ENCODE measurements around the gene ZDHHC11B.
"Not testable (repeated sequence)": the region's sequence is repeated elsewhere in the genome, so short reads cannot be mapped to it uniquely, and the experiment has no call there.

Gene ZDHHC11B

DNA sequence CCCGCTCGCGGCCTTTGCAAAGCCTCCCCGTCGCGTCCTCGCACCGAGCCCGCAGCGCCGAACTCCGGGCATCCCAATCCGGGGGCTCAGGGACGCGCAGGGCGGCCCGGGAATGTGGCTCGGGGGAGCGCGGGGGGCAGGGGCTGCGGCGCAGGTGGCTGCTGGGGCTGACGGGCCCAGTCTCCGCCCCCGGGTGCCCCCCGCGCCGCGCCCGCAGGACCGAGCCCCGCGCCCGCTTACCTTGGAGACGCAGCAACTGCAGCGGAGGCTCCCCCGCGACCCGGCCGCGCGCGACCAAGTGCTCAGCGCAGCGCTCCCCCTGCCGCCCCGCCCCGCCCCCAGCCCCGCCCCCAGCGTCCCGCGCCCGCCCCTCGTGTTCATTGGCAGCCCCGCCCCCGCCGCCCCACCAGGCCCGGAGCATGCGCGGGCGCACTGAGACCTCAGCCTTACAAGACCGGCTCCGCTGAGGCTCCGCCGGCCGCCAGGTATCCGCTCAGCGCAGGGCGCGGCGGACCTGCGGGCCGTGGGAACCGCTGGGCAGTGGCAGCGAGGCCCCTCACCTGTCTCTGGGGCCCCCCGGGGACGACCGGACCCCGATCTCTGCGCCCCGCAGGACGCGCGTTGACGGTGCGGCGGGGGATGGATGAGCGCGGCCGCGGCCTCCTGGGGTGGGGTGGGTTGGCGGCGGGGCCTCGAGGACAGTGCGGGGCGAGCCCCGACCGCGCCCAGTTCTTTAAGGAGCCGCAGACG lies at the start of gene ZDHHC11B:
ZDHHC11B (minus strand) TSS at position 302 of the 750 bp plus-strand sequence. CDS start 17,810 bp downstream, outside the sequence.
- peak; percentile 35 to 48 for DNase-seq

- DNase-seq: not testable (repeated sequence)
These were observed 49.5 kb upstream of the ZDHHC11B start for GRCh38 chr5:834013-834412.

DNA sequence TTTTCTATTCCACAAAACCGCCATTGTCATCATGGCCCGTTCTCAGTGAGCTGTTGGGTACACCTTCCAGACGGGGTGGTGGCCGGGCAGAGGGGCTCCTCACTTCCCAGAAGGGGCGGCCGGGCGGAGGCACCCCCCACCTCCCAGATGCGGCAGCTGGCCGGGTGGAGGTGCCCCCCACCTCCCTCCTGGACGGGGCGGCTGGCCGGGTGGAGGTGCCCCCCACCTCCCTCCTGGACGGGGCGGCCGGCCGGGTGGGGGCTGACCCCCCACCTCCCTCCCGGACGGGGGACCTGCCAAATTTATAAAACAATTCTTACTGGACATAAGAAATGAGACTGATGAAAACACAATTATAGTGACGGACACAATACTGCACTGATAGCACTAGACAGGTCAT lies 43.7 kb upstream of the ZDHHC11B start:
- not testable (repeated sequence) for DNase-seq

GRCh38 chr5:825544-825943 lies 41.0 kb upstream of the ZDHHC11B start:
- DNase-seq: not testable (repeated sequence)

DNA sequence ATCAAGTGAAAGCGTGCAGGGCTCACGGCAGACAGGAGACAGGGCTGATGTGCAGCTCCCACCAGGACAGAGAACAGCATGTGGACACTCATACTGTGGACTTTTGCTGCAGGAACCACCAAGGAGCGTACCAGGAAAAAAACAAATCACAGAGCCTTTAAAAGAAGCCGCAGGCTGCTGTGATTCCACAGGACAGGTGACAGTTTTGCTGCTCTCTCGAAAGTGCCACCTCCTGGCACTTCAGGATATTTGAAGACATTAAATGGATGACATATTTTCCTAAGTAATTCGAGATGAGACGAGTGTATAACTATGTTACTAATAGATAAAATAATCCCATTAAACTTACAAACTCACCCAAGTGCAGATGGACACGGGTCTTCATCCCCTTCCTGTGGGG lies 37.0 kb upstream of the ZDHHC11B start:
- no peak for DNase-seq

DNA sequence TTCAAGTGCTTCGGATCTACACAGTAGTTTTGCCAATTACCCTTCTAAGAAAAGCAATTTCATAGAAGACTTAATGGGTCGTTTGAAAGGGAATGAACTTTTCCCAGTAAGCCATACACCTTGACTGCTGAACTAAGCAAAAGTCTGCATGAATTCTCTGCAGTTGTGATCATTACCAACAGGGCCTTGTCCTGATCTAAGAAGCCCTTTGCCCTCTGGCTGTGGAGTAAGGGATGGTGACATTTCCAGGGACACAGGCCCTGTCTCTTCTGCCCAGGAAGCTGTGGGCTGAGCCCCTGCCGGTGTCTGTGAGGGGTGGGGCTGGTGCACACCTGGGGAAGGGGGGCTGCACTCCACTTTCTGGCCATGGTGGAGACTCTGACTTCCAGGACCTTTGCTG lies 35.7 kb upstream of the ZDHHC11B start:
- DNase-seq: no peak

DNA sequence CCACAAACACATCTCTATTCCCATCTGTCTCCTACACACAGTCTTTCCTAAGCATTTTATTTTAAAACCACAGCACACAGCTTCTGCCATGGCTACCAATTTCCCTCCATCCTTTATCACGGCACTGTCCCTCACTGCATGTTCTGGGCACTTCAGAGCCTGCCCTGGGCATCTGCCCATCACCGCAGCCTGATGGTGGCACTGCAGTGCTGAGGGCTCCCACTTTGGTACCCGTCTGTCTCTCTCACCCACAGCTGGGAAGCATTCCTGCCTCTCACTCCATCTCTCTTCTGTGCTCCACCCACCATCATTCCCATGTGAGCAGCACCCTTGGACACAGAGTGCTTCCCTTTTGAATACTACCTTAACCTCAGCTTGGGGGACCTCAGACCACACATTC lies 34.5 kb upstream of the ZDHHC11B start:
- no peak for DNase-seq

DNA sequence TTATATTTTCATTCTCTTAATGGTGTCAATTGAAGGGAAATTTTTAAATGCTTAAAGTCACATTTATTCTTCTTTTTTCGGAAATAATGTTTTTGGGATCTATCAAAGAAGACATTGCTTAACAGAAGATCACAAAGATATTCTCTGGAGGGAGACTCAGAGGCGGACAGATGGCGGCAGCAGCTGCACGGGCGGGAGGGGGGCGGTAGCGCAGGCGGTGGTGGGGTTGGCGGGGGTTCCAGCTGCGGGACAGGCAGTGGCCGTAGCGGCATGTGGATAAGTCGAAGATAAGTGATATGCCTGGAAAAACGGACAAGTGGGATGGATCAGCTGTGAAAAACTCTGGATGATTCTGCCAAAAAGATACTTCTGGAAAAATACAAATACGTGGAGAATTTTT lies 31.6 kb upstream of the ZDHHC11B start:
- no peak for DNase-seq

GRCh38 chr5:815449-815848 lies 30.9 kb upstream of the ZDHHC11B start:
- DNase-seq: no peak

DNA sequence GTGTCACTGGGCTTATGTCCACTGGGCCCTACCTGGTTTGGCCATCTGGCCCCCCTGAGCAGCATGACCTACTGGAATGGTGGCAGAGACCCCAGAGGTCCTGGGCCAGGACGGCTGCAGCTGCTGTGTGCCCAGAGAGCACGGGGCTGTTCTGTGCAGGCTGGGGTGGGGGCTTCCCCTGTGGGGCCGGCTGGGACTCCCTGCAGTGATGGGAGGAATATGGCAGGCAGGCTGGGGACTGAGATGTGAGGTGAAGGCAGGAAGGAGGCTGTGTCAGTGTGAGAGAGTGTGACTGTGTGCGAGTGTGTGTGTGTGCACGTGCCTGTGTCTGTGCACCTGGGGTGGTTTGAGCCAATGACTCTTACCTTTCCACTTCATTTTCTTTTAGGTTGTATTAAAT lies 29.0 kb upstream of the ZDHHC11B start:
- not testable (repeated sequence) for DNase-seq

GRCh38 chr5:811384-811783 lies 26.9 kb upstream of the ZDHHC11B start:
- DNase-seq: not testable (repeated sequence)

GRCh38 chr5:807719-808514 lies 23.4 kb upstream of the ZDHHC11B start:
- not testable (repeated sequence) for DNase-seq

DNA sequence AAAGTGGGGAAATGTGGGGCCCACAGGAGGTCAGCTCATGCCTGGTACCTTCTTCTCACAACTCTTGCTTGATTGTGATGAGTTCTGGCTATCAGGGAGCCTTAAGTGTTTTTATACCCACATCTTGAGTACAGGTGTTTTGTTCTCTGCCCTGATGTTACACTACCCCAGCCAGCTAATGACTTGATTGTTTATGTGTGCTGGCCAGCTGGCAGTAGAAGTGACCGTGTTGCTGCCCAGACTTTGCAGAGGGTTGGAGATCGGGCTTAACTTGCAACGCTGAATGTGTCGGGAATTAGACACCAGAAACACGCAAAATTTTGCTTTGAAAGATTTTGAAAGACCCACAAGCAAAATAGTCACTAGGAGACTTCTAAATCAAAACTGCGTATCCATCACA lies 16.9 kb upstream of the ZDHHC11B start:
- no peak for DNase-seq

DNA sequence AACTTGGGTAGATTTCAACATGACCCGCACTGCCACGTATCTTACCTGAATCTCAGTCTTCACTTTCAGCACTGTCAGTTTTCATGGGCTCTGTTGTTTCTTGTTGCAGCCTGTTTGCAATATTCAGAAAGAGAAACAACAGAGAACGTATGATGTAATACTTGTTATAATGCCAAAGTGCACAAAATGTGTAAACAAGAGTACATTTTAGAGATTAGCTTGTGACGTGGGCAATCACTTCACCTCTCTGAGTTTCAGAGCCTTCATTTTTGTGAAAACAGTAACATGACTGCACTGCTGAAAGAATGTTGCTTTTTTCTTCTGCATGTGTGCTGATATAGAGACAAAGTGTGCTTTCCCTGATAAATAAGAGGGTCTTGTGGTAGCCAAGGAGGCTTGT lies 16.5 kb upstream of the ZDHHC11B start:
- DNase-seq: not testable (repeated sequence)

GRCh38 chr5:798505-799138 lies 14.1 kb upstream of the ZDHHC11B start:
- DNase-seq: not testable (repeated sequence)

DNA sequence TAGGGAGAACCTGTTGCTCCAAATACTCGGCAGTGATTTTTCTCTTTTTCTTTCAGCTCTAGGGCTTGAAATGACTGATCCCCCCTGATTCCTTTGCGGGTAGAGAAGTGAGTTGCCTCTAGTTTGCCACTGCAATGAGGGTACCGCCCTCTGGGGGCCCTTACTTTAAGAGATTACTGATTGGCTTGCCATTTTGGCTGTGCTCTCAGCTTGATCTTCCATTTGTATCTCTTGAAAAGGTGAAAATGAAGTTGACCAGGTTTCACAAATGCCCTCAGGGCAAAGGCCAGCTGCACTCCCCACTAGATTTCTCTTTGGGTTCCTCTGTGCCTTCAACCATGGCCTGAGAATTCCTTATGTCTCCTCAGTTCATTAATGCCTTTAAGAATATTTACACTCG lies 13.5 kb upstream of the ZDHHC11B start:
- DNase-seq: not testable (repeated sequence)

- not testable (repeated sequence) for DNase-seq
These were observed 11.3 kb upstream of the ZDHHC11B start for GRCh38 chr5:795873-796272.

DNA sequence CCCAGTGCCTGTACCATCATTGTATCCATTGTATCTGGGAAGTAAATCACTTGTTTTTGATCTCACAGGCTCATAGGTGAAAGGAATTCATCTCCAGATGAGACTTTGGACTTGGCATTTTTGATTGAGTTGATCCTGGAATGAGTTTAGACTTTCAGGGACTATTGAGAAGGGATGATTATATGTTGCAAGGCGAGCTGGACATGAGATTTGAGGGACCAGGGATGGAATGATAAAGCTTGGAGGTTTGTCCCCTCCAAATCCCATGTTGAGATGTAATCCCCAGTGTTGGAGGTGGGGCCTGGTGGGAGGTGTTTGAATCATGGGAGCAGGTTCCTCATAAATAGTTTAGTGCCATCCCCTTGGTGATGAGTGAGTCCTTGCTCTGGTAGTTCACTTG lies 10.4 kb upstream of the ZDHHC11B start:
- not testable (repeated sequence) for DNase-seq

- not testable (repeated sequence) for DNase-seq
These were observed 4.2 kb upstream of the ZDHHC11B start for GRCh38 chr5:788703-789102.

DNA sequence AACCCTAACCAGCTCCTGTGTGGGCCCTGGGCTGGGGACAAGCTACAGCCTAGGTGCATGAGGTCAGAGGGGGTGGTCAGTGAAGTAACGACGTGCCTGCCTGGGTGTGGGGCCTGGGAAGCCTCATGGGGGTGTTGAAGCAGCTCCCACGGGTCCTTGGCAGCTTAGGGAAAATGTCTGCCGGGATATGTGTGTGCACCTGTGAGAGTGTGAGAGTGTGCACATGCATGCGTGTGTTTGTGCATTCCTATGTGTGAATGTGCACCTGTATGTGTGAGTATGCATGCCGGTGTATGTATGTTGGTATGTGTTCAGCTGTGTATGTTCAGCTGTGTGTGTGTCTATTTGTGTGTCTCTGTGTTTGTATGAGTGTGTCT lies 3.3 kb upstream of the ZDHHC11B start:
- DNase-seq: not testable (repeated sequence)

GRCh38 chr5:787224-787856 lies 2.8 kb upstream of the ZDHHC11B start:
- DNase-seq: not testable (repeated sequence)

GRCh38 chr5:785181-785705 lies 714 bp upstream of the ZDHHC11B start:
- DNase-seq: not testable (repeated sequence)

All from Kasumi-1 (cell line).